Keratinocyte (primary cell): Measurements from ENCODE around the gene HSPA12B.

Source experiments
- EZH2 ChIP-seq: IDR thresholded peaks from one replicate; pipeline ENCODE4 v1.6.1; 2012; ENCODE audit warnings: inconsistent platforms, mild to moderate bottlenecking, low read length, moderate library complexity
- TF ChIP-seq, protein P1 (sequence below), 3 experiments: IDR thresholded peaks in 1 of 3; conservative IDR thresholded peaks in 1 of 3; optimal IDR thresholded peaks in 1 of 3; 2 replicates in 2 of 3; 3 replicates in 1 of 3; pipeline versions ENCODE3 to v1.5.1; 2011; ENCODE audit warnings: low read length in 3 of 3, mild to moderate bottlenecking in 3 of 3, moderate library complexity in 2 of 3, control low read depth in 1 of 3, inconsistent platforms in 1 of 3; ENCODE audit not compliant: insufficient read depth in 2 of 3; ENCODE audit errors: extremely low read depth in 1 of 3

DNA sequence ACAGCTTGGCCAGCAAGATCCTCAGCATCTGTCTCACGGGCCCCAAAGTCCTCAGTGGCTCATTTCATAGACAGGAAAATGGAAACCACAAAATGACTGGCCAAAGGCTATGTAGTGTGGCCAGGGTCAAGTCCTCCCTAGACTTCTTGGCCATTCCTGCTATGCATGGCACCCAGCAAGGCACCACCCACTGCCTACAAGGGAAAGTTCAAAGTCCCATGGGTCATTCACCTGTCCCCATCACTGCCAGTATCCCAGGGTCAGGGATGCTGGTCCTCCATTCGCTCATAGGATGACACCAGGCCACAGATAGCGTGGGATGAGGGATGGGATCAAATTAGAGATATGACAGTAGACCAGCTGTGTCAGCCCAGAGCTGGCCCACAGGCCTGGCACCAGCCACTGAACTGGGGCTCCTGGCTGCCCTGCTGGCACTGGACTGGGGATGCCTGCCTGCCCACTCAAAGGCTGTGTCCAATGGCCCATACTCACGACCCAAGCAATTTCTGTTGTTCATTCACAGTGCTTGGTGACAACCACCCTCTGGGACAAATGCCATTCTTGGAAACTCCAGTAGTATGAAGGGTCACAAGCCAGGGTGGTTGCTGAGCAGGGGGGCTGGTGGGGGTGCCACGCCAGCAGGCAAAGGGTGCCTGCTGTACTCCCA, 23.5 kb downstream of the HSPA12B start:
- TF ChIP-seq, protein P1, sequence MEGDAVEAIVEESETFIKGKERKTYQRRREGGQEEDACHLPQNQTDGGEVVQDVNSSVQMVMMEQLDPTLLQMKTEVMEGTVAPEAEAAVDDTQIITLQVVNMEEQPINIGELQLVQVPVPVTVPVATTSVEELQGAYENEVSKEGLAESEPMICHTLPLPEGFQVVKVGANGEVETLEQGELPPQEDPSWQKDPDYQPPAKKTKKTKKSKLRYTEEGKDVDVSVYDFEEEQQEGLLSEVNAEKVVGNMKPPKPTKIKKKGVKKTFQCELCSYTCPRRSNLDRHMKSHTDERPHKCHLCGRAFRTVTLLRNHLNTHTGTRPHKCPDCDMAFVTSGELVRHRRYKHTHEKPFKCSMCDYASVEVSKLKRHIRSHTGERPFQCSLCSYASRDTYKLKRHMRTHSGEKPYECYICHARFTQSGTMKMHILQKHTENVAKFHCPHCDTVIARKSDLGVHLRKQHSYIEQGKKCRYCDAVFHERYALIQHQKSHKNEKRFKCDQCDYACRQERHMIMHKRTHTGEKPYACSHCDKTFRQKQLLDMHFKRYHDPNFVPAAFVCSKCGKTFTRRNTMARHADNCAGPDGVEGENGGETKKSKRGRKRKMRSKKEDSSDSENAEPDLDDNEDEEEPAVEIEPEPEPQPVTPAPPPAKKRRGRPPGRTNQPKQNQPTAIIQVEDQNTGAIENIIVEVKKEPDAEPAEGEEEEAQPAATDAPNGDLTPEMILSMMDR (optimal IDR thresholded peaks at IDR 0.05 in 1 of 3, IDR thresholded peaks at IDR 0.05 in 1 of 3, conservative IDR thresholded peaks at IDR 0.05 in 1 of 3; ENCODE audit: extremely low read depth in 1 of 3, insufficient read depth in 2 of 3, low read length in 3 of 3), result no peak
- no peak for TF ChIP-seq EZH2
